Spleen (tissue), 11 donors: ENCODE measurements around the gene RAMP2. TPM values are rescaled to one million over a fixed set of nuclear protein-coding genes. Genes with fewer than 3 reads are reported as not detected.

Experiments
- polyA plus RNA-seq, 3 donors: library from polyadenylated mRNA; stranded (reverse); fragments of 200-250 nt; gene quantifications; one replicate each; pipeline ENCODE4 v1.2.1, GENCODE V29; 2013
- small RNA-seq, 4 donors: library from RNA; depleted of rRNA; stranded (forward); fragments of <200 nt; gene quantifications; one replicate each; pipeline ENCODE3, GENCODE V24; 2016
- total RNA-seq, 7 donors: library from RNA; depleted of rRNA in 3 of 7; stranded (reverse); fragments of >200 nt in 3 of 7; fragmentation: NEBNext Ultra II Directional in 4 of 7; extraction: Animal tissue kit (Norgen Biotek cat#: 25700) in 4 of 7; gene quantifications; one replicate each; pipeline versions ENCODE4 v1.1.0 to v1.2.1, GENCODE V29; 2016 to 2021
- donor health status: healthy with polysubstance abuse.
- donor health status: DM: no; HTN: no; CAD: no; lungs with moderate emphysema.
- donor health status: DM: no; HTN: no; CAD: no.
- donor health status: Bipolar disorder and iron deficiency.
- donor health status: healthy.
- donor health status: DM: no; HTN: no; CAD: no.
- donor health status: DM: yes; HTN: yes; CAD: no.

Gene RAMP2
- total and polyA plus RNA-seq, 10 donors: 9.7 to 51.7 (median 28.1) TPM

Small RNA genes within 50 kb of the gene (small RNA-seq; reads per million reads assigned to genes)
- gene HMGN2P15: 0 to 0.12 (median 0) reads per million in 4 donors

Other genes with a start within 250 kb of the RAMP2 start
- gene NAGLU, start 225.0 kb upstream of the RAMP2 start, total RNA-seq: 10 to 100 TPM; 32.5 to 61.0 (median 48.9) TPM
- 10 to 100 TPM; 27.3 to 55.2 (median 49.8) TPM for gene NAGLU, start 225.0 kb upstream of the RAMP2 start, polyA plus RNA-seq
- 1 to 10 TPM in 2 of 7 donors, under 1 TPM in 5; 0.54 to 1.6 (median 0.79) TPM for gene HSD17B1, start 208.3 kb upstream of the RAMP2 start, total RNA-seq
- gene HSD17B1, start 208.3 kb upstream of the RAMP2 start, polyA plus RNA-seq: 1 to 10 TPM; 2.9 to 5.5 (median 3.5) TPM
- 10 to 100 TPM; 32.5 to 68.6 (median 66.5) TPM for gene COASY, start 199.1 kb upstream of the RAMP2 start, total RNA-seq
- 100 to 1,000 TPM in 1 of 3 donors, 10 to 100 TPM in 2; 50.0 to 104 (median 80.6) TPM for gene COASY, start 199.1 kb upstream of the RAMP2 start, polyA plus RNA-seq
- 10 to 100 TPM; 43.0 to 64.4 (median 55.8) TPM for gene MLX, start 194.1 kb upstream of the RAMP2 start, total RNA-seq
- 10 to 100 TPM; 33.0 to 39.1 (median 33.2) TPM for gene MLX, start 194.1 kb upstream of the RAMP2 start, polyA plus RNA-seq
- gene PSMC3IP, start 183.5 kb upstream of the RAMP2 start, total RNA-seq: 1 to 10 TPM; 1.9 to 5.6 (median 3.4) TPM
- 1 to 10 TPM; 3.6 to 4.3 (median 4.0) TPM for gene PSMC3IP, start 183.5 kb upstream of the RAMP2 start, polyA plus RNA-seq
- 10 to 100 TPM; 65.8 to 87.5 (median 80.5) TPM for gene RETREG3, start 151.9 kb upstream of the RAMP2 start, total RNA-seq
- 10 to 100 TPM; 20.3 to 30.9 (median 30.3) TPM for gene RETREG3, start 151.9 kb upstream of the RAMP2 start, polyA plus RNA-seq
- gene TUBG1, start 151.5 kb upstream of the RAMP2 start, total RNA-seq: 10 to 100 TPM; 20.4 to 33.8 (median 26.3) TPM
- gene TUBG1, start 151.5 kb upstream of the RAMP2 start, polyA plus RNA-seq: 10 to 100 TPM in 2 of 3 donors, 1 to 10 TPM in 1; 9.5 to 19.4 (median 16.9) TPM
- gene TUBG2, start 101.9 kb upstream of the RAMP2 start, total RNA-seq: 10 to 100 TPM; 13.8 to 24.9 (median 16.6) TPM
- gene TUBG2, start 101.9 kb upstream of the RAMP2 start, polyA plus RNA-seq: 10 to 100 TPM in 1 of 3 donors, 1 to 10 TPM in 2; 4.9 to 12.5 (median 8.4) TPM
- gene PLEKHH3, start 84.2 kb upstream of the RAMP2 start, total RNA-seq: 10 to 100 TPM; 10.8 to 19.5 (median 14.6) TPM
- 10 to 100 TPM in 2 of 3 donors, 1 to 10 TPM in 1; 9.4 to 16.0 (median 13.1) TPM for gene PLEKHH3, start 84.2 kb upstream of the RAMP2 start, polyA plus RNA-seq
- 1 to 10 TPM in 5 of 7 donors, under 1 TPM in 2; 0.51 to 4.7 (median 2.0) TPM for gene CCR10, start 79.4 kb upstream of the RAMP2 start, total RNA-seq
- 1 to 10 TPM in 1 of 3 donors, under 1 TPM in 2; 0.71 to 1.1 (median 0.76) TPM for gene CCR10, start 79.4 kb upstream of the RAMP2 start, polyA plus RNA-seq
- gene CNTNAP1, start 78.7 kb upstream of the RAMP2 start, total RNA-seq: 10 to 100 TPM in 3 of 7 donors, 1 to 10 TPM in 4; 3.9 to 11.2 (median 7.5) TPM
- 1 to 10 TPM; 1.1 to 3.1 (median 1.6) TPM for gene CNTNAP1, start 78.7 kb upstream of the RAMP2 start, polyA plus RNA-seq
- 100 to 1,000 TPM in 1 of 7 donors, 10 to 100 TPM in 6; 62.3 to 104 (median 75.5) TPM for gene EZH1, start 16.2 kb upstream of the RAMP2 start, total RNA-seq
- 10 to 100 TPM; 24.1 to 27.9 (median 27.1) TPM for gene EZH1, start 16.2 kb upstream of the RAMP2 start, polyA plus RNA-seq
- gene VPS25, start 12.2 kb downstream of the RAMP2 start, total RNA-seq: 10 to 100 TPM; 29.6 to 41.1 (median 34.5) TPM
- 10 to 100 TPM; 31.0 to 47.7 (median 41.4) TPM for gene VPS25, start 12.2 kb downstream of the RAMP2 start, polyA plus RNA-seq
- under 1 TPM in 3 of 7 donors, not detected in 4; 0.10 to 0.52 (median 0.41) TPM for gene WNK4, start 19.4 kb downstream of the RAMP2 start, total RNA-seq
- under 1 TPM in 2 of 3 donors, not detected in 1; 0.04 to 0.06 TPM for gene WNK4, start 19.4 kb downstream of the RAMP2 start, polyA plus RNA-seq
- gene COA3, start 37.5 kb downstream of the RAMP2 start, total RNA-seq: 10 to 100 TPM; 30.0 to 62.0 (median 39.0) TPM
- 100 to 1,000 TPM in 1 of 3 donors, 10 to 100 TPM in 2; 65.6 to 126 (median 97.1) TPM for gene COA3, start 37.5 kb downstream of the RAMP2 start, polyA plus RNA-seq
- gene CNTD1, start 37.6 kb downstream of the RAMP2 start, total RNA-seq: not detected
- gene CNTD1, start 37.6 kb downstream of the RAMP2 start, polyA plus RNA-seq: under 1 TPM; 0.17 to 0.26 (median 0.24) TPM
- 100 to 1,000 TPM in 2 of 7 donors, 10 to 100 TPM in 5; 76.4 to 113 (median 95.6) TPM for gene BECN1, start 63.1 kb downstream of the RAMP2 start, total RNA-seq
- gene BECN1, start 63.1 kb downstream of the RAMP2 start, polyA plus RNA-seq: 10 to 100 TPM; 43.0 to 57.8 (median 50.2) TPM
- gene PSME3, start 72.2 kb downstream of the RAMP2 start, total RNA-seq: 10 to 100 TPM; 66.9 to 96.4 (median 77.4) TPM
- gene PSME3, start 72.2 kb downstream of the RAMP2 start, polyA plus RNA-seq: 10 to 100 TPM; 19.1 to 46.0 (median 29.6) TPM
- gene AOC2, start 83.4 kb downstream of the RAMP2 start, total RNA-seq: 1 to 10 TPM; 2.3 to 3.6 (median 2.7) TPM
- under 1 TPM; 0.59 to 0.90 (median 0.63) TPM for gene AOC2, start 83.4 kb downstream of the RAMP2 start, polyA plus RNA-seq
- 10 to 100 TPM; 14.0 to 32.5 (median 23.5) TPM for gene AOC3, start 90.0 kb downstream of the RAMP2 start, total RNA-seq
- 10 to 100 TPM in 2 of 3 donors, 1 to 10 TPM in 1; 7.1 to 14.6 (median 12.3) TPM for gene AOC3, start 90.0 kb downstream of the RAMP2 start, polyA plus RNA-seq
- not detected for gene G6PC1, start 139.6 kb downstream of the RAMP2 start, total RNA-seq
- gene G6PC1, start 139.6 kb downstream of the RAMP2 start, polyA plus RNA-seq: not detected
- gene AARSD1, start 203.2 kb downstream of the RAMP2 start, total RNA-seq: 10 to 100 TPM; 13.1 to 44.2 (median 31.5) TPM
- 10 to 100 TPM; 39.8 to 55.6 (median 50.3) TPM for gene AARSD1, start 203.2 kb downstream of the RAMP2 start, polyA plus RNA-seq
- gene PTGES3L, start 218.9 kb downstream of the RAMP2 start, total RNA-seq: 1 to 10 TPM in 3 of 7 donors, under 1 TPM in 3, not detected in 1; 0.61 to 1.8 (median 1.1) TPM
- gene PTGES3L, start 218.9 kb downstream of the RAMP2 start, polyA plus RNA-seq: under 1 TPM; 0.70 to 0.93 (median 0.89) TPM
- gene RUNDC1, start 219.3 kb downstream of the RAMP2 start, total RNA-seq: 10 to 100 TPM; 17.1 to 27.9 (median 22.4) TPM
- 10 to 100 TPM in 1 of 3 donors, 1 to 10 TPM in 2; 6.7 to 10.5 (median 8.2) TPM for gene RUNDC1, start 219.3 kb downstream of the RAMP2 start, polyA plus RNA-seq
- 1,000 to 10,000 TPM in 3 of 7 donors, 100 to 1,000 TPM in 4; 702 to 1,170 (median 925) TPM for gene RPL27, start 237.2 kb downstream of the RAMP2 start, total RNA-seq
- gene RPL27, start 237.2 kb downstream of the RAMP2 start, polyA plus RNA-seq: 1,000 to 10,000 TPM; 5,502 to 6,357 (median 5,985) TPM
- 10 to 100 TPM; 45.5 to 63.3 (median 51.9) TPM for gene IFI35, start 245.6 kb downstream of the RAMP2 start, total RNA-seq
- 10 to 100 TPM; 38.0 to 64.8 (median 40.6) TPM for gene IFI35, start 245.6 kb downstream of the RAMP2 start, polyA plus RNA-seq